Measurements from ENCODE around the gene UROC1. TPM values are rescaled to one million over a fixed set of nuclear protein-coding genes. Genes with fewer than 3 reads are reported as not detected.

Gene UROC1
- total and polyA plus RNA-seq, 9 of the 15 experiments (the other 6 are each of a cell fraction or from before 2014, with no cell fraction given), result not detected

- TF ChIP-seq USF2 (CRISPR knock-in tag; IDR thresholded peaks at IDR 0.05), result no peak
- TF ChIP-seq POLR3A (IDR thresholded peaks at IDR 0.05; ENCODE audit: borderline replicate concordance, extremely low read depth, insufficient read depth, insufficient read length), result no peak
- TF ChIP-seq NR2F6 (CRISPR knock-in tag; IDR thresholded peaks at IDR 0.05), result no peak
- TF ChIP-seq SMARCA4 (IDR thresholded peaks at IDR 0.05), result no peak
- TF ChIP-seq ZFP36 (IDR thresholded peaks at IDR 0.05; ENCODE audit: low read depth, low read length, partially characterized antibody), result no peak
Observed at GRCh38 chr3:126456211-126456610, 61.4 kb downstream of the UROC1 start (continued).

GRCh38 chr3:126454437-126455198, 63.0 kb downstream of the UROC1 start:
- WGBS (ENCODE audit: insufficient coverage, low coverage, missing lambda C conversion rate), result 92% methylated on average over 6 of the region's 6 CpGs
- CTCF ChIA-PET (ENCODE audit: low intra/inter-chr PET ratio), result no interaction called here
- ATAC-seq, result no peak
- no peaks in the 10 kb centered on the region for H3K9me1 ChIP-seq (ENCODE audit: control insufficient read depth, insufficient read depth, low read length)
- no peaks in the 10 kb centered on the region; a peak in 1 of 5 replicates for H3K27me3 ChIP-seq (ENCODE audit: control insufficient read depth in 2 of 2, insufficient read depth in 2 of 2, low read length in 2 of 2)
- H3K79me2 ChIP-seq (ENCODE audit: control insufficient read depth, insufficient read depth, low read length), result no peaks in the 10 kb centered on the region; the same call in 2 of the 3 replicates
- H3K36me3 ChIP-seq (ENCODE audit: control insufficient read depth, insufficient read depth, low read length), result peaks cover 66% of the 10 kb centered on the region
- no peak overlapping the region for H2AFZ ChIP-seq (ENCODE audit: low read depth, low read length)
- H3K9ac ChIP-seq (ENCODE audit: insufficient read depth in 1 of 2, low read depth in 2 of 2, low read length in 2 of 2), result no peak overlapping the region
- no peak overlapping the region for H3K4me3 ChIP-seq
- FAIRE-seq, result no peak
- H4K20me1 ChIP-seq (replicated peaks; ENCODE audit: control insufficient read depth, insufficient read depth, low read length), result no peaks in the 10 kb centered on the region
- no peak overlapping the region for H3K27ac ChIP-seq (ENCODE audit: extremely low read depth, low read depth, low read length)
- in situ Hi-C loops (cut with MboI) (no loop called here), intact Hi-C loops (cut with micrococcal nuclease) (no loop called here)
- no peaks in the 10 kb centered on the region for H3K4me1 ChIP-seq (replicated peaks in 1 of 2; ENCODE audit: control insufficient read depth in 2 of 2, insufficient read depth in 2 of 2, low read length in 2 of 2)
- no peak for DNase-seq (ENCODE audit: extremely low read depth in 1 of 4, low spot score in 3 of 4)
- POLR2A ChIA-PET, result no interaction called here
- H3K9me3 ChIP-seq (replicated peaks; ENCODE audit: control insufficient read depth, insufficient read depth, low read depth, low read length), result no peaks in the 10 kb centered on the region
- BruUV-seq (replicated peaks), result no TSS peak
- no peak overlapping the region for H3K4me2 ChIP-seq (ENCODE audit: insufficient read depth, low read length)
- TF ChIP-seq ZNF311 (CRISPR knock-in tag; IDR thresholded peaks at IDR 0.05) (no peak), CBFB (CRISPR knock-in tag; IDR thresholded peaks at IDR 0.05) (no peak), JUN (IDR thresholded peaks at IDR 0.05; ENCODE audit: borderline replicate concordance, low read depth, low read length) (no peak), JUN (CRISPR knock-in tag; IDR thresholded peaks at IDR 0.05; ENCODE audit: borderline replicate concordance) (no peak), FOXA1 (IDR thresholded peaks at IDR 0.05; ENCODE audit: borderline replicate concordance) (no peak), NCOA4 (IDR thresholded peaks at IDR 0.05; ENCODE audit: partially characterized antibody) (no peak), JUND (IDR thresholded peaks at IDR 0.05; ENCODE audit: borderline replicate concordance, low read depth, low read length) (no peak), JUND (tag; IDR thresholded peaks at IDR 0.05; ENCODE audit: borderline replicate concordance, low read depth, low read length) (no peak), MNT (conservative IDR thresholded peaks at IDR 0.05) (no peak), KDM5B (IDR thresholded peaks at IDR 0.05; ENCODE audit: insufficient replicate concordance, low read depth, low read length) (no peak), ZNF121 (CRISPR knock-in tag; conservative IDR thresholded peaks at IDR 0.05) (no peak), KLF10 (CRISPR knock-in tag; IDR thresholded peaks at IDR 0.05) (no peak), GATAD2A (IDR thresholded peaks at IDR 0.05) (no peak), THRA (IDR thresholded peaks at IDR 0.05) (no peak)
